Mucosa of descending colon (tissue), 3 donors: ENCODE measurements around the gene PIH1D1. TPM values are rescaled to one million over a fixed set of nuclear protein-coding genes. Genes with fewer than 3 reads are reported as not detected.

Experiments
- ATAC-seq: fragments of 200-7000 bp; cut with Tn5 transposase; one replicate; pipeline ENCODE4 v1.9.1; 2020; ENCODE audit warnings: mild to moderate bottlenecking, moderate library complexity
- DNase-seq, 3 donors: peaks; one replicate each; pipeline ENCODE4 v3.0.0-alpha.2; 2020
- H3K36me3 ChIP-seq: fragments of 200-600 bp; one replicate; pipeline ENCODE4 v1.8.0; 2021; ENCODE audit warnings: low read depth, mild to moderate bottlenecking
- H3K4me1 ChIP-seq: fragments of 200-600 bp; one replicate; pipeline ENCODE4 v1.8.0; 2021; ENCODE audit warnings: low read depth, mild to moderate bottlenecking
- H3K4me3 ChIP-seq: fragments of 200-600 bp; one replicate; pipeline ENCODE4 v1.8.0; 2021; ENCODE audit warnings: mild to moderate bottlenecking
- H3K9me3 ChIP-seq: fragments of 200-600 bp; one replicate; pipeline ENCODE4 v1.8.0; 2021; ENCODE audit warnings: mild to moderate bottlenecking
- CTCF ChIP-seq: fragments of 200-600 bp; IDR thresholded peaks from one replicate; pipeline ENCODE4 v1.8.0; 2022; ENCODE audit warnings: antibody characterized with exemption, mild to moderate bottlenecking
- intact Hi-C, 2 donors: fragments of 100-400 bp; cut with DNase I in 1 of 2; cut with micrococcal nuclease in 1 of 2; formaldehyde crosslinking; loops; one replicate each; pipeline versions ENCODE4 v1.11.0 to v1.11.1; 2022; cut with DNase I, micrococcal nuclease
- total RNA-seq, 3 donors: library from RNA; stranded (reverse); fragmentation: NEBNext Ultra II Directional in 2 of 3; extraction: Animal tissue kit (Norgen Biotek cat#: 25700) in 2 of 3; gene quantifications; one replicate each; pipeline versions ENCODE4 v1.2.1 to v1.2.4, GENCODE V29; 2021 to 2023
- donor health status: DM: no; HTN: no; CAD: no; lungs with moderate emphysema.
- donor health status: DM: no; HTN: no; CAD: no.
- donor health status: DM: no; HTN: yes; CAD: no.

Gene PIH1D1
- total RNA-seq, 3 donors from 2014 or later = 65.2 to 78.7 (median 76.6) TPM

DNA sequence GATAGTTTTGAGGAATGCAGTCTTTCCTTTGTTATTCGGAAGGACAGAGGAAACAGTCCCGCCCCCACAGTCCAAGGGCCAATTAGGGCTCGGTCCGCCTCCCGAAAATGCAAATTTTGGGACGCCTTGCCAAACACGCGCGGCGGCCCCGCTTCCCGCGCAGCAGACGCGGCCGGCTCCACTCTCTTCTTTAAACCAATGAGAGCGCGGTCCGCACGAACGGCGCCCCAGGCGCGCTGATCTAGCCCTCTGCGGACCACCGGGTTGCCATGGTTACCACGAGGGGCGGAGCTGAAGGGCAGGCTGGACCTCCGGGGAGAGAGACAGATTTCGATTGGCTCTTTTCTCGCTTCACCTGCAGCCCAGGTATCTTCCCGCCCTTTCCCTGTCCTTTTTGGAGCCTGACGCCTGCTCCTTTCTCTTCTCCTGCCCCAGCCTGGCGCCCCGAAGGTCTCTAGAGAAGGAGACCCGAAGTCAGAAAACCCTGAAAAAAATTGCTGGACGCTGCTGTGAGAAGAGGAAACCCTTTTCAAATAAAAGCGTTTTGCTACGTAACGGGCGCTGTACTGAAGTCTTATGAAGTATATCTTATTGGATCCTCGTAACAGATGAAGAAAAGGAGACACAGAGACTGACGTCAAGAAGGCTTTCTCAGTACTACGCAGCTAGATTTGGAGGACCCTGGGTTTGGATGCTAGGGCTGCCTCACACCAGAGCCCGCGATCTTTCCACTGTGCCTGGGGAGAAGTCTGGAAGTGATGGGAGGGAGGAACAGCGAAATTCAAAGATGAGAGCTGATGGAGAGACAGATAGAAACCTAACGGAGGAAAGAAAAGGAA, 30.4 kb downstream of the PIH1D1 start:
- intact Hi-C loops = no loop called here
- ATAC-seq = peak; percentile 74
- H3K4me1 ChIP-seq = peaks cover 5% of the 10 kb centered on the region
- no peaks in the 10 kb centered on the region for H3K9me3 ChIP-seq
- H3K4me3 ChIP-seq = no peak overlapping the region
- no peak for TF ChIP-seq CTCF
- no peaks in the 10 kb centered on the region for H3K36me3 ChIP-seq
- DNase-seq = peak in 2 of 3 donors; percentile 56 to 66

GRCh38 chr19:49420227-49420626, 31.4 kb downstream of the PIH1D1 start:
- no peak for DNase-seq
- TF ChIP-seq CTCF = no peak

GRCh38 chr19:49419173-49419572, 32.4 kb downstream of the PIH1D1 start:
- ATAC-seq (no peak), DNase-seq (no peak)
- TF ChIP-seq CTCF = no peak
- intact Hi-C loops = no loop called here
- H3K36me3 ChIP-seq = no peaks in the 10 kb centered on the region
- H3K4me1 ChIP-seq = peaks cover 5% of the 10 kb centered on the region
- H3K9me3 ChIP-seq = no peaks in the 10 kb centered on the region
- no peak overlapping the region for H3K4me3 ChIP-seq

More at GRCh38 chr19:49420227-49420626, 31.4 kb downstream of the PIH1D1 start:
- H3K9me3 ChIP-seq = no peaks in the 10 kb centered on the region
- H3K4me3 ChIP-seq = no peak overlapping the region
- intact Hi-C loops = no loop called here
- no peak for ATAC-seq
- no peaks in the 10 kb centered on the region for H3K36me3 ChIP-seq
- H3K4me1 ChIP-seq = peaks cover 5% of the 10 kb centered on the region

GRCh38 chr19:49418511-49418910, 33.1 kb downstream of the PIH1D1 start:
- Histone ChIP-seq H3K4me3 (no peak overlapping the region), H3K4me1 (peaks cover 5% of the 10 kb centered on the region), H3K36me3 (no peaks in the 10 kb centered on the region), H3K9me3 (no peaks in the 10 kb centered on the region)
- TF ChIP-seq CTCF = no peak
- DNase-seq (no peak), ATAC-seq (no peak)
- intact Hi-C loops = no loop called here

DNA sequence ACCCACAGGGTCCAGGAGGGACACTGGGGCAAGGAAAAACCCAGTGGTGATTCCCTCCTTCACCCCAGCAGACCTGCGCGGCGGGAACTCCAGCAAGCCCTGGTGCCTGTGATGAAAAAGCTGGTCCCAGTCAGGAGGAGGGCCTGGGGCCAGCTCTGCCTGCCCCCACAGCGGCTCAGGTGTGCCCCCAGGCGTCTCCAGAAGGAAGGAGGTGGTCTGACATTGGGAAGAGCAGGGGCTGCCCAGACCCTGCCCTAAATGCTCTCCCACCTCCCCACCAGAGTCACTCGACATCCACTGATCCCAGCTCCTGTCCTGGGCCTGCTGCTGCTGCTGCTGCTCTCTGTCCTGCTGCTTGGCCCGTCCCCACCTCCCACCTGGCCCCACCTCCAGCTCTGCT, 34.5 kb downstream of the PIH1D1 start:
- DNase-seq = no peak
- intact Hi-C loops = no loop called here
- H3K9me3 ChIP-seq = no peaks in the 10 kb centered on the region
- no peak for ATAC-seq
- no peak for TF ChIP-seq CTCF
- no peak overlapping the region for H3K4me3 ChIP-seq
- H3K4me1 ChIP-seq = no peaks in the 10 kb centered on the region
- H3K36me3 ChIP-seq = no peaks in the 10 kb centered on the region
